K562 (cell line): ENCODE results near the gene PLXNA3. TPM values are rescaled to one million over a fixed set of nuclear protein-coding genes. Genes with fewer than 3 reads are reported as not detected.
A peak's percentile ranks its signal among the peaks of the same experiment; 100 is the strongest.

Experiments
- ARID4B ChIP-seq: sonication (generic); formaldehyde crosslinking; IDR thresholded peaks from 2 replicates; pipeline ENCODE4 v1.8.0; 2022; ENCODE audit warnings: mild to moderate bottlenecking, missing genetic modification reagents
- ASH1L ChIP-seq: fragments of 450-650 bp; IDR thresholded peaks from 2 replicates; pipeline ENCODE4 v1.6.1; 2018; ENCODE audit warnings: borderline replicate concordance, mild to moderate bottlenecking, low read depth; ENCODE audit not compliant: partially characterized antibody
- CHD1 ChIP-seq: fragments of 200-600 bp; sonication (generic); IDR thresholded peaks from one replicate; pipeline ENCODE4 v1.6.1; 2012; ENCODE audit warnings: mild to moderate bottlenecking, moderate library complexity, low read length, inconsistent platforms
- CHD4 ChIP-seq: fragments of 200-600 bp; sonication (generic); IDR thresholded peaks from 3 replicates; pipeline ENCODE4 v1.6.1; 2012; ENCODE audit warnings: low read depth, mild to moderate bottlenecking, mixed read lengths, low read length, inconsistent platforms; ENCODE audit not compliant: insufficient read depth, insufficient replicate concordance, poor library complexity, severe bottlenecking
- ELF1 ChIP-seq: fragments of 200-800 bp; sonication (Bioruptor generic); IDR thresholded peaks from 2 replicates; pipeline ENCODE4 v1.6.1; 2016; ENCODE audit warnings: missing genetic modification characterization, missing compliant biosample characterization
- GTF2F1 ChIP-seq: IDR thresholded peaks from 2 replicates; pipeline ENCODE4 v1.6.1; 2011; ENCODE audit warnings: low read depth, low read length, improper control_type of control experiment
- HMGN3 ChIP-seq: IDR thresholded peaks from 2 replicates; pipeline ENCODE4 v1.6.1; 2011; ENCODE audit warnings: borderline replicate concordance, low read depth, mild to moderate bottlenecking, mixed read lengths, low read length; ENCODE audit not compliant: insufficient read length; ENCODE audit errors: extremely low read depth
- MEF2A ChIP-seq: IDR thresholded peaks from 2 replicates; pipeline ENCODE4 v1.6.1; 2011; ENCODE audit warnings: low read depth, mild to moderate bottlenecking, low read length, moderate library complexity; ENCODE audit not compliant: control insufficient read depth
- MEIS2 ChIP-seq: fragments of 450-650 bp; IDR thresholded peaks from 2 replicates; pipeline ENCODE4 v1.6.1; 2014; ENCODE audit warnings: mild to moderate bottlenecking; ENCODE audit not compliant: partially characterized antibody
- MNT ChIP-seq, 2 experiments: fragments of 450-650 bp; conservative IDR thresholded peaks; 2 replicates each; pipeline ENCODE4 v1.6.1; 2017; ENCODE audit warnings: mild to moderate bottlenecking in 2 of 2, moderate library complexity in 2 of 2
- NBN ChIP-seq: fragments of 450-650 bp; IDR thresholded peaks from 2 replicates; pipeline ENCODE4 v1.6.1; 2016; ENCODE audit warnings: low read depth, mild to moderate bottlenecking
- RB1 ChIP-seq: fragments of 450-650 bp; IDR thresholded peaks from 2 replicates; pipeline ENCODE4 v1.6.1; 2017; ENCODE audit warnings: low read depth, mild to moderate bottlenecking
- ZBTB17 ChIP-seq: fragments of 450-650 bp; formaldehyde crosslinking; IDR thresholded peaks from 2 replicates; pipeline ENCODE4 v1.4.0; 2020; ENCODE audit warnings: mild to moderate bottlenecking
- ZNF232 ChIP-seq: sonication (generic); formaldehyde crosslinking; IDR thresholded peaks from 2 replicates; pipeline ENCODE4 v1.8.0; 2022; ENCODE audit warnings: mild to moderate bottlenecking, missing genetic modification reagents
- ZNF274 ChIP-seq: IDR thresholded peaks from 2 replicates; pipeline ENCODE4 v1.6.1; 2011; ENCODE audit warnings: low read depth, mild to moderate bottlenecking, low read length, moderate library complexity, borderline replicate concordance
- ZNF324 ChIP-seq: fragments of 250-450 bp; sonication (Bioruptor Pico); IDR thresholded peaks from 2 replicates; pipeline ENCODE4 v1.4.0; 2020; ENCODE audit warnings: mild to moderate bottlenecking
- ZNF431 ChIP-seq: sonication (generic); formaldehyde crosslinking; IDR thresholded peaks from 2 replicates; pipeline ENCODE4 v1.8.0; 2022; ENCODE audit warnings: mild to moderate bottlenecking, missing genetic modification reagents
- ZNF507 ChIP-seq: conservative IDR thresholded peaks from 2 replicates; pipeline ENCODE4 v1.6.1; 2017; ENCODE audit warnings: missing genetic modification characterization, missing compliant biosample characterization
- ZNF57 ChIP-seq: fragments of 450-650 bp; formaldehyde crosslinking; IDR thresholded peaks from 2 replicates; pipeline ENCODE4 v1.4.0; 2020; ENCODE audit warnings: mild to moderate bottlenecking, moderate library complexity
- ZNF740 ChIP-seq, 3 experiments: fragments of 200-800 bp in 1 of 3; sonication (Bioruptor generic) in 1 of 3; sonication (generic) in 1 of 3; formaldehyde crosslinking in 1 of 3; IDR thresholded peaks; 2 replicates each; pipeline versions ENCODE4 v1.6.1 to v1.8.0; 2016 to 2022; ENCODE audit warnings: mild to moderate bottlenecking in 2 of 3, missing compliant biosample characterization in 2 of 3, missing genetic modification characterization in 2 of 3, missing genetic modification reagents in 1 of 3
- polyA plus RNA-seq, 8 experiments: library from polyadenylated mRNA; depleted of rRNA in 4 of 8; stranded (reverse) in 5 of 8; unstranded in 3 of 8; fragments of >200 nt; fragmentation: Nextera tagmentation in 2 of 8; fragmentation: Illumina TruSeq in 1 of 8; extraction: Ambion mirVana in 2 of 8; extraction: Trizol in 1 of 8; gene quantifications; 2 replicates each; pipeline versions ENCODE4 v1.2.1 to v1.2.3, GENCODE V29; 2011 to 2014; ENCODE audit warnings: inconsistent platforms in 1 of 8, missing spikeins in 1 of 8
- total RNA-seq, 7 experiments: library from RNA; depleted of rRNA in 6 of 7; stranded (reverse); fragments of >200 nt in 6 of 7; fragmentation: Illumina TruSeq in 2 of 7; extraction: Trizol in 2 of 7; gene quantifications; 2 replicates each; pipeline versions ENCODE4 v1.2.1 to v1.2.3, GENCODE V29; 2011 to 2021; ENCODE audit warnings: low replicate concordance in 1 of 7

The PLXNA3 gene
- total and polyA plus RNA-seq, 9 of the 15 experiments (the other 6 are each of a cell fraction or from before 2014, with no cell fraction given): 0.32 to 47.8 (median 7.5) TPM

- TF ChIP-seq ZNF431 (CRISPR knock-in tag) (no peak), MEIS2 (peak; percentile 8), ZNF274 (no peak), NBN (no peak), ELF1 (tag) (no peak), ZNF507 (tag) (no peak), ARID4B (0 out of 2 replicates have a peak, but pooled peaks have one; percentile 41), ZNF740 (CRISPR knock-in tag; IDR thresholded peaks at IDR 0.05) (no peak), ZNF740 (tag; IDR thresholded peaks at IDR 0.05) (0 out of 4 replicates have a peak, but pooled peaks of 1 of the 2 experiments have one; percentile 35), ZNF232 (no peak), ASH1L (no peak), RB1 (0 out of 2 replicates have a peak, but pooled peaks have one; percentile 4), HMGN3 (peak; percentile 8), ZNF324 (CRISPR knock-in tag) (no peak), ZBTB17 (CRISPR knock-in tag) (no peak), ZNF57 (CRISPR knock-in tag) (no peak), CHD4 (no peak), MEF2A (no peak), MNT (conservative IDR thresholded peaks at IDR 0.05) (0 out of 4 replicates have a peak, but pooled peaks of 1 of the 2 experiments have one; percentile 36), GTF2F1 (no peak), CHD1 (peak; percentile 28)
Measured at GRCh38 chrX:154485150-154486051, 27.3 kb downstream of the PLXNA3 start (continued).
